Neural cell (in vitro differentiated cells): ENCODE data around the gene TXNDC11. TPM values are rescaled to one million over a fixed set of nuclear protein-coding genes. Genes with fewer than 3 reads are reported as not detected.

Experiments
- H2AFZ ChIP-seq: fragments of 200-600, 300-800 bp; sonication (generic), shearing (Covaris generic); 2 replicates; pipeline ENCODE4 v1.6.0; 2014; ENCODE audit warnings: low read depth, mild to moderate bottlenecking, antibody characterized with exemption, low read length, moderate library complexity
- H3F3A ChIP-seq: fragments of 200-600 bp; shearing (Covaris generic); 2 replicates; pipeline ENCODE4 v1.6.1; 2016; ENCODE audit warnings: mild to moderate bottlenecking, moderate library complexity, mixed read lengths, antibody characterized with exemption, low read length; ENCODE audit not compliant: insufficient read depth, poor library complexity, severe bottlenecking
- H3K27ac ChIP-seq: fragments of 200-600, 300-800 bp; sonication (generic), shearing (Covaris generic); 2 replicates; pipeline ENCODE4 v1.5.1; 2014; ENCODE audit warnings: mild to moderate bottlenecking, low read length, moderate library complexity
- H3K27me3 ChIP-seq: fragments of 300-800, 200-600 bp; sonication (generic), shearing (Covaris generic); 2 replicates; pipeline ENCODE4 v1.6.0; 2014; ENCODE audit warnings: mild to moderate bottlenecking, low read depth, low read length, moderate library complexity; ENCODE audit not compliant: insufficient read depth
- H3K36me3 ChIP-seq: fragments of 300-800, 200-600 bp; sonication (generic), shearing (Covaris generic); 2 replicates; pipeline ENCODE4 v1.5.1; 2014; ENCODE audit warnings: mild to moderate bottlenecking, antibody characterized with exemption, low read length, moderate library complexity; ENCODE audit not compliant: insufficient read depth
- H3K4me2 ChIP-seq: fragments of 300-800, 200-600 bp; sonication (generic), shearing (Covaris generic); 2 replicates; pipeline ENCODE4 v1.6.0; 2014; ENCODE audit warnings: mild to moderate bottlenecking, low read length
- H3K4me3 ChIP-seq: fragments of 300-800, 200-600 bp; sonication (generic), shearing (Covaris generic); 2 replicates; pipeline ENCODE4 v1.5.1; 2014; ENCODE audit warnings: mild to moderate bottlenecking, low read length, moderate library complexity
- H3K79me2 ChIP-seq: fragments of 200-600 bp; shearing (Covaris generic); replicated peaks from 2 replicates; pipeline ENCODE4 v1.6.0; 2014; ENCODE audit warnings: mild to moderate bottlenecking, low read length, moderate library complexity; ENCODE audit not compliant: insufficient read depth
- H3K9ac ChIP-seq: fragments of 300-800, 200-600 bp; sonication (generic), shearing (Covaris generic); 2 replicates; pipeline ENCODE4 v1.6.1; 2016; ENCODE audit warnings: mild to moderate bottlenecking, low read length, mixed read lengths
- H3K9me2 ChIP-seq: fragments of 200-600 bp; shearing (Covaris generic); 2 replicates; pipeline ENCODE4 v1.6.1; 2016; ENCODE audit warnings: mild to moderate bottlenecking, low read length, mixed read lengths; ENCODE audit not compliant: insufficient read depth
- H3K9me3 ChIP-seq: fragments of 200-600, 300-800 bp; sonication (generic), shearing (Covaris generic); 2 replicates; pipeline ENCODE4 v1.6.1; 2016; ENCODE audit warnings: mild to moderate bottlenecking, mixed run types, low read length, moderate library complexity, mixed read lengths
- H4K20me1 ChIP-seq: fragments of 200-600 bp; shearing (Covaris generic); 2 replicates; pipeline ENCODE4 v1.6.1; 2016; ENCODE audit warnings: mild to moderate bottlenecking, mixed run types; ENCODE audit not compliant: insufficient read depth
- EP300 ChIP-seq: fragments of 450-650 bp; conservative IDR thresholded peaks from 2 replicates; pipeline ENCODE4 v1.6.1; 2014; ENCODE audit warnings: antibody characterized with exemption, mild to moderate bottlenecking, moderate library complexity; ENCODE audit not compliant: poor library complexity, severe bottlenecking
- EZH2 ChIP-seq: fragments of 200-600, 300-800 bp; shearing (Covaris generic), sonication (generic); IDR thresholded peaks from 2 replicates; pipeline ENCODE4 v1.6.1; 2014; ENCODE audit warnings: antibody characterized with exemption, low read length, borderline replicate concordance, mild to moderate bottlenecking; ENCODE audit not compliant: insufficient read depth, poor library complexity, severe bottlenecking
- MXI1 ChIP-seq: fragments of 450-650 bp; conservative IDR thresholded peaks from 2 replicates; pipeline ENCODE4 v1.6.1; 2014; ENCODE audit warnings: antibody characterized with exemption, mild to moderate bottlenecking; ENCODE audit not compliant: poor library complexity, severe bottlenecking
- POLR2AphosphoS5 ChIP-seq: IDR thresholded peaks from 2 replicates; pipeline ENCODE4 v1.6.1; 2012
- RAD21 ChIP-seq: fragments of 450-650 bp; conservative IDR thresholded peaks from 2 replicates; pipeline ENCODE4 v1.6.1; 2014; ENCODE audit warnings: antibody characterized with exemption, mild to moderate bottlenecking, moderate library complexity
- SMC3 ChIP-seq: fragments of 450-650 bp; conservative IDR thresholded peaks from 2 replicates; pipeline ENCODE4 v1.6.1; 2014; ENCODE audit warnings: antibody characterized with exemption, mild to moderate bottlenecking, moderate library complexity; ENCODE audit not compliant: poor library complexity
- TAF1 ChIP-seq: IDR thresholded peaks from 2 replicates; pipeline ENCODE4 v1.6.1; 2012; ENCODE audit warnings: low read depth
- polyA plus RNA-seq: library from polyadenylated mRNA; depleted of rRNA; stranded (reverse); fragments of >200 nt; gene quantifications from 2 replicates; pipeline ENCODE4 v1.2.3, GENCODE V29; 2014
- TF ChIP-seq, protein P1 (sequence below): IDR thresholded peaks from 2 replicates; pipeline ENCODE4 v1.6.1; 2012; ENCODE audit warnings: borderline replicate concordance
- TF ChIP-seq, protein P2 (sequence below): fragments of 450-650 bp; IDR thresholded peaks from 2 replicates; pipeline ENCODE4 v1.5.1; 2014; ENCODE audit warnings: antibody characterized with exemption, mild to moderate bottlenecking, moderate library complexity; ENCODE audit not compliant: poor library complexity, severe bottlenecking

TXNDC11 gene
- polyA plus RNA-seq, 1 donor from 2014 or later: 10.9 TPM

DNA sequence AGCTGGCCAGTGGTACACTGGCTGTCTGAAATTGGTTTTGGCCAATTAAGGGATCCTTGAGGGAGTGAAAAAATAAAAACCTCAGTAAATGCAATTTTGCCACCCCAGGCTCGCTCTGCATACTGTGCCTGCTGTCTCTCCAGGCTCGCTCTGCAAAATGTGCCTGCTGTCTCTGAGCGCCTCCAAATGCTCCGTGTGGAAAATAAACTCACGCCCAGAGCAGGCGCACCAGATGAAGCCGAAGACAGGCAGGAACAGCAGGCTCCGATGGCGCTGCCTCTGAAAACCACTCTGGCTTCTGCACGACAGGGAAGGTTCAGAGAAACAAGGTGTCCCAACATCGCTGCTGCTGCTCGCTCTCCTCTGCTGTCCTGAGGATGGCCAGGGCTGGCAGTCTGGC is 45.3 kb downstream of the TXNDC11 start:
- no peak overlapping the region for H3K27ac ChIP-seq

DNA sequence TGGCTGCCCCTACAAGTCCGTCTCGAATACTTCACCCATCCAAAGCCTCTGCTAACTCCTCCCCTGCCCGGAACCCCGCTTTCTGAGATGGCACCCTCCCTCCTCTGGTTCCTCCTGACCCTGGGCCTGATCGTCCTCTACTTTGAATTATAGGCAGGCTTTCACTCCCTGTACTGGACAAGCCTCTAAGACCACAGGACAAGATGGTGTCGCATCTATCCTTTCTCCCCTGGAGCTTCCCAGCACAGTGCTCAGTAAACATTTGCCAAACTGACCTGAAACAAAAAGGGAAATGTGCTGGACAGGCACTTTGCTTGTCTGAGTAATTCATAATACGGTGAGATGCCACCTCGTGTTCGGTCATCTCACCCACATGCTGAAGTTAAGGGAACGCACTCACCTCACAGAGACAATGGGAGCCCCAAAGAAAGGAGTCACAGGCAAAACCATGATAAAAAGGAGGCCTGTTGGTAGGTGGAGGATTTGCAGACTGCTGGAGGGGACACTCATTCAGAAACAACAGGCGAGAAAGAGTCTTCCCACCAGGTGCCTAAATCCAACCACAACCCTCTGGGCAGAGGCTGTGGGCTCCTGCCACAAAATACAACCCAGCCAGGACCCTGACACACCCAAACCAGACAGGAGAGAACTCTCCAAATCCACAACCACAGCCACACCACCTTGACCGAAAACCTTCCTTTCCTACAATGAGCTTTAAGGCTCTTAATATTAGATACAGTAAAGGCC is 46.2 kb downstream of the TXNDC11 start:
- Histone ChIP-seq H3K4me3 (no peak overlapping the region), H2AFZ (no peak overlapping the region), H3K36me3 (peaks cover 2% of the 10 kb centered on the region), H3K79me2 (no peaks in the 10 kb centered on the region), H3K4me2 (no peak overlapping the region), H4K20me1 (no peaks in the 10 kb centered on the region), H3K9ac (no peak overlapping the region), H3F3A (no peaks in the 10 kb centered on the region), H3K9me2 (no peaks in the 10 kb centered on the region), H3K27me3 (no peaks in the 10 kb centered on the region), H3K9me3 (no peaks in the 10 kb centered on the region), H3K27ac (no peak overlapping the region)
- TF ChIP-seq TAF1 (no peak), POLR2AphosphoS5 (no peak), MXI1 (no peak)

More for the DNA sequence above, 45.3 kb downstream of the TXNDC11 start:
- no peak overlapping the region for H3K9ac ChIP-seq
- H2AFZ ChIP-seq: no peak overlapping the region
- no peaks in the 10 kb centered on the region for H3K27me3 ChIP-seq
- H3K4me2 ChIP-seq: no peak overlapping the region
- no peaks in the 10 kb centered on the region for H3K36me3 ChIP-seq
- TF ChIP-seq TAF1: no peak
- TF ChIP-seq EZH2: no peak
- TF ChIP-seq MXI1: no peak
- no peak for TF ChIP-seq RAD21
- TF ChIP-seq EP300: no peak
- no peak for TF ChIP-seq SMC3
- TF ChIP-seq, protein P1, sequence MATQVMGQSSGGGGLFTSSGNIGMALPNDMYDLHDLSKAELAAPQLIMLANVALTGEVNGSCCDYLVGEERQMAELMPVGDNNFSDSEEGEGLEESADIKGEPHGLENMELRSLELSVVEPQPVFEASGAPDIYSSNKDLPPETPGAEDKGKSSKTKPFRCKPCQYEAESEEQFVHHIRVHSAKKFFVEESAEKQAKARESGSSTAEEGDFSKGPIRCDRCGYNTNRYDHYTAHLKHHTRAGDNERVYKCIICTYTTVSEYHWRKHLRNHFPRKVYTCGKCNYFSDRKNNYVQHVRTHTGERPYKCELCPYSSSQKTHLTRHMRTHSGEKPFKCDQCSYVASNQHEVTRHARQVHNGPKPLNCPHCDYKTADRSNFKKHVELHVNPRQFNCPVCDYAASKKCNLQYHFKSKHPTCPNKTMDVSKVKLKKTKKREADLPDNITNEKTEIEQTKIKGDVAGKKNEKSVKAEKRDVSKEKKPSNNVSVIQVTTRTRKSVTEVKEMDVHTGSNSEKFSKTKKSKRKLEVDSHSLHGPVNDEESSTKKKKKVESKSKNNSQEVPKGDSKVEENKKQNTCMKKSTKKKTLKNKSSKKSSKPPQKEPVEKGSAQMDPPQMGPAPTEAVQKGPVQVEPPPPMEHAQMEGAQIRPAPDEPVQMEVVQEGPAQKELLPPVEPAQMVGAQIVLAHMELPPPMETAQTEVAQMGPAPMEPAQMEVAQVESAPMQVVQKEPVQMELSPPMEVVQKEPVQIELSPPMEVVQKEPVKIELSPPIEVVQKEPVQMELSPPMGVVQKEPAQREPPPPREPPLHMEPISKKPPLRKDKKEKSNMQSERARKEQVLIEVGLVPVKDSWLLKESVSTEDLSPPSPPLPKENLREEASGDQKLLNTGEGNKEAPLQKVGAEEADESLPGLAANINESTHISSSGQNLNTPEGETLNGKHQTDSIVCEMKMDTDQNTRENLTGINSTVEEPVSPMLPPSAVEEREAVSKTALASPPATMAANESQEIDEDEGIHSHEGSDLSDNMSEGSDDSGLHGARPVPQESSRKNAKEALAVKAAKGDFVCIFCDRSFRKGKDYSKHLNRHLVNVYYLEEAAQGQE: no peak
- no peak for TF ChIP-seq POLR2AphosphoS5
- TF ChIP-seq, protein P2, sequence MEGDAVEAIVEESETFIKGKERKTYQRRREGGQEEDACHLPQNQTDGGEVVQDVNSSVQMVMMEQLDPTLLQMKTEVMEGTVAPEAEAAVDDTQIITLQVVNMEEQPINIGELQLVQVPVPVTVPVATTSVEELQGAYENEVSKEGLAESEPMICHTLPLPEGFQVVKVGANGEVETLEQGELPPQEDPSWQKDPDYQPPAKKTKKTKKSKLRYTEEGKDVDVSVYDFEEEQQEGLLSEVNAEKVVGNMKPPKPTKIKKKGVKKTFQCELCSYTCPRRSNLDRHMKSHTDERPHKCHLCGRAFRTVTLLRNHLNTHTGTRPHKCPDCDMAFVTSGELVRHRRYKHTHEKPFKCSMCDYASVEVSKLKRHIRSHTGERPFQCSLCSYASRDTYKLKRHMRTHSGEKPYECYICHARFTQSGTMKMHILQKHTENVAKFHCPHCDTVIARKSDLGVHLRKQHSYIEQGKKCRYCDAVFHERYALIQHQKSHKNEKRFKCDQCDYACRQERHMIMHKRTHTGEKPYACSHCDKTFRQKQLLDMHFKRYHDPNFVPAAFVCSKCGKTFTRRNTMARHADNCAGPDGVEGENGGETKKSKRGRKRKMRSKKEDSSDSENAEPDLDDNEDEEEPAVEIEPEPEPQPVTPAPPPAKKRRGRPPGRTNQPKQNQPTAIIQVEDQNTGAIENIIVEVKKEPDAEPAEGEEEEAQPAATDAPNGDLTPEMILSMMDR: no peak
- no peaks in the 10 kb centered on the region for H3F3A ChIP-seq
- no peaks in the 10 kb centered on the region for H4K20me1 ChIP-seq
- H3K9me2 ChIP-seq: no peaks in the 10 kb centered on the region
- H3K9me3 ChIP-seq: no peaks in the 10 kb centered on the region
- H3K79me2 ChIP-seq: no peaks in the 10 kb centered on the region
- no peak overlapping the region for H3K4me3 ChIP-seq
